HepG2 (cell line): Measurements from ENCODE around the gene HHIPL1. TPM values are rescaled to one million over a fixed set of nuclear protein-coding genes. Genes with fewer than 3 reads are reported as not detected.
A peak's percentile ranks its signal among the peaks of the same experiment; 100 is the strongest.

ENCODE experiments used
- ASH2L ChIP-seq: fragments of 300-600, 200-600 bp; sonication (generic); IDR thresholded peaks from 2 replicates; pipeline ENCODE4 v1.7.0; 2017; ENCODE audit warnings: low read depth, mild to moderate bottlenecking, moderate library complexity, mixed read lengths, low read length; ENCODE audit not compliant: insufficient read length
- ATF6 ChIP-seq: sonication (generic); formaldehyde crosslinking; conservative IDR thresholded peaks from 2 replicates; pipeline ENCODE4 v1.4.0; 2020; ENCODE audit warnings: missing genetic modification reagents
- DR1 ChIP-seq: sonication (generic); formaldehyde crosslinking; IDR thresholded peaks from 2 replicates; pipeline ENCODE4 v1.8.0; 2021; ENCODE audit warnings: mild to moderate bottlenecking, missing genetic modification reagents, inconsistent platforms
- FUBP1 ChIP-seq: sonication (generic); formaldehyde crosslinking; IDR thresholded peaks from 2 replicates; pipeline ENCODE4 v1.5.1; 2020; ENCODE audit warnings: missing genetic modification reagents, mild to moderate bottlenecking, borderline replicate concordance
- GABPA ChIP-seq, 2 experiments: IDR thresholded peaks; 2 replicates each; pipeline ENCODE4 v1.6.1; 2011 to 2016; ENCODE audit warnings: low read depth in 2 of 2, low read length in 1 of 2, missing biosample characterization in 1 of 2, missing genetic modification characterization in 1 of 2
- GLI4 ChIP-seq: sonication (generic); formaldehyde crosslinking; IDR thresholded peaks from 2 replicates; pipeline ENCODE4 v1.5.1; 2020; ENCODE audit warnings: missing genetic modification reagents, mild to moderate bottlenecking, moderate library complexity, borderline replicate concordance
- MEF2D ChIP-seq: sonication (generic); formaldehyde crosslinking; IDR thresholded peaks from 2 replicates; pipeline ENCODE4 v1.5.1; 2020; ENCODE audit warnings: mild to moderate bottlenecking, missing genetic modification reagents
- NCOA5 ChIP-seq: sonication (generic); formaldehyde crosslinking; IDR thresholded peaks from 2 replicates; pipeline ENCODE4 v1.4.0; 2020; ENCODE audit warnings: missing genetic modification reagents
- PAXIP1 ChIP-seq: sonication (generic); formaldehyde crosslinking; conservative IDR thresholded peaks from 2 replicates; pipeline ENCODE4 v1.4.0; 2020; ENCODE audit warnings: mild to moderate bottlenecking, missing genetic modification reagents, moderate library complexity
- PITX1 ChIP-seq: sonication (generic); formaldehyde crosslinking; IDR thresholded peaks from 2 replicates; pipeline ENCODE4 v1.5.1; 2020; ENCODE audit warnings: mild to moderate bottlenecking, missing genetic modification reagents
- PRMT3 ChIP-seq: sonication (generic); formaldehyde crosslinking; IDR thresholded peaks from 2 replicates; pipeline ENCODE4 v1.8.1; 2022; ENCODE audit warnings: low read depth, mild to moderate bottlenecking, moderate library complexity, missing genetic modification reagents, borderline replicate concordance
- SOX6 ChIP-seq, 2 experiments: fragments of 450-650 bp in 1 of 2; sonication (generic) in 1 of 2; formaldehyde crosslinking in 1 of 2; IDR thresholded peaks; 2 replicates each; pipeline versions ENCODE4 v1.4.0 to v1.6.1; 2017 to 2020; ENCODE audit warnings: antibody characterized with exemption in 1 of 2, mild to moderate bottlenecking in 1 of 2, missing genetic modification reagents in 1 of 2
- TCF7 ChIP-seq: sonication (generic); IDR thresholded peaks from 2 replicates; pipeline ENCODE4 v1.6.1; 2016; ENCODE audit warnings: antibody characterized with exemption, low read depth
- ZEB1 ChIP-seq: IDR thresholded peaks from 2 replicates; pipeline ENCODE4 v1.6.1; 2012; ENCODE audit warnings: mild to moderate bottlenecking, low read depth, inconsistent platforms; ENCODE audit not compliant: insufficient replicate concordance
- ZKSCAN8 ChIP-seq: IDR thresholded peaks from 2 replicates; pipeline ENCODE4 v1.6.1; 2016; ENCODE audit warnings: borderline replicate concordance, missing genetic modification reagents, missing compliant biosample characterization
- ZMYM2 ChIP-seq: sonication (generic); formaldehyde crosslinking; IDR thresholded peaks from 2 replicates; pipeline ENCODE4 v1.8.0; 2022; ENCODE audit warnings: mild to moderate bottlenecking, missing genetic modification reagents
- ZNF276 ChIP-seq: sonication (generic); formaldehyde crosslinking; IDR thresholded peaks from 2 replicates; pipeline ENCODE4 v1.4.0; 2020; ENCODE audit warnings: mild to moderate bottlenecking, low read depth, missing genetic modification reagents
- ZNF660 ChIP-seq: sonication (generic); formaldehyde crosslinking; IDR thresholded peaks from 2 replicates; pipeline ENCODE4 v1.5.1; 2020; ENCODE audit warnings: mild to moderate bottlenecking, low read depth, missing genetic modification reagents, borderline replicate concordance
- polyA plus RNA-seq, 8 experiments: library from polyadenylated mRNA; depleted of rRNA in 3 of 8; stranded (reverse) in 7 of 8; unstranded in 1 of 8; fragments of >200 nt; fragmentation: Illumina TruSeq in 4 of 8; extraction: Trizol in 4 of 8; gene quantifications; 2 replicates each; pipeline versions ENCODE4 v1.2.1 to v1.2.3, GENCODE V29; 2011 to 2016; ENCODE audit warnings: low read depth in 4 of 8, missing spikeins in 1 of 8, mixed read lengths in 1 of 8; ENCODE audit not compliant: insufficient read depth in 1 of 8
- total RNA-seq, 5 experiments: library from RNA; depleted of rRNA; stranded (reverse); fragments of >200 nt; fragmentation: Illumina TruSeq; extraction: Trizol; gene quantifications; 2 replicates each; pipeline ENCODE4 v1.2.3, GENCODE V29; 2016; ENCODE audit warnings: low read depth in 1 of 5

The HHIPL1 gene
- total and polyA plus RNA-seq, 2 of the 13 experiments (the other 11 are each of a cell fraction or from before 2014, with no cell fraction given): not detected

DNA sequence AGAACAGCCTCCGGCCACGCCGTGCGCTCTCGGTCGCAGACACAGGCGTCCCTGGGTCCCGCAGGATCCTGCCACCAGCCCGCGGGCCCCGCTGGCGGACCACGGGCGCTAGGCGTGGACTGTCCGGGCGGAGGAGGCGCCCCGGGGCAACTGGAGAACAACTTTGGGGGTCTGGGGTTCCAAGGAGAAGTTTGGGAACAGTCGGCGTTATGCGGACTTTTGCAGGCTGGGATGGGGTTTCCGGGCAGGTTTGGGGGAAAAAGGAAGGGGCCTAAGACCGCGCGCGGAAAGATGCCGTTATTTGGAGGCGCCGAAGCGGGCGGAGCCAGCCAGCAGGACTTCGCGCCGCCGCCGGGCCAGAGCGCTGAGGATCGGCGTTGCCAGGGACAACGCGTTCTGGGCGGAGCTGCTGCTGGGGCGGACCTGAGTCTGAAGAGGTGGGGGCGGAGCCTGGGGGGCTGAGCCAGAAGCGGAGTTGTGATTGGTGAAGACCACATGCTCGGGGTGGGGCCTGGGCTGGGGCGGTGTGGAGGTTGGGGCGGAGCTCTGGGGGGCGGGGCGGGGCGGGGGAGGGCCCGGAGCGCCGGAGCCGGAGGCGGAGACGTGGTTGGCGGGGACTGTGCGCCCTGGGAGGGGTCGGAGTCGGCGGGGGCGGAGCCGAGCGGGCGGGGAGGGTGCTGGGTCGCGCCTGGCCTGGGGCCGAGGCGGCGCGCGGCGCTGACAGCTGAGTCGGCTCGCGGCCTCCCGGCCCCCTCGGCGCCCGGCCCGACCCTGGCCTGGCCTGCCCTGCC lies 38.9 kb downstream of the HHIPL1 start, which contains the start of gene CYP46A1 (continued):
- no peak for TF ChIP-seq SOX6 (IDR thresholded peaks at IDR 0.05)
- TF ChIP-seq SOX6 (CRISPR knock-in tag; IDR thresholded peaks at IDR 0.05): peak; percentile 34; the same call in 1 of the 2 replicates
- no peak for TF ChIP-seq ZNF276 (CRISPR knock-in tag)
- TF ChIP-seq GABPA (IDR thresholded peaks at IDR 0.05; ENCODE audit: low read depth, low read length): no peak
- TF ChIP-seq GABPA (CRISPR knock-in tag; IDR thresholded peaks at IDR 0.05; ENCODE audit: low read depth): peak; percentile 72
- no peak for TF ChIP-seq ATF6 (CRISPR knock-in tag)
- TF ChIP-seq PAXIP1 (CRISPR knock-in tag): peak; percentile 43; the same call in 1 of the 2 replicates
- no peak for TF ChIP-seq ZMYM2 (CRISPR knock-in tag)
- peak; percentile 67; the same call in 1 of the 2 replicates for TF ChIP-seq DR1 (CRISPR knock-in tag)
- no peak for TF ChIP-seq PITX1 (CRISPR knock-in tag)
- 0 out of 2 replicates have a peak, but pooled peaks have one; percentile 50 for TF ChIP-seq MEF2D
- peak; percentile 68 for TF ChIP-seq ASH2L
- TF ChIP-seq TCF7: no peak
- TF ChIP-seq ZKSCAN8 (CRISPR knock-in tag): no peak
- TF ChIP-seq NCOA5: no peak
- TF ChIP-seq PRMT3 (CRISPR knock-in tag): no peak
- TF ChIP-seq FUBP1 (CRISPR knock-in tag): no peak
- TF ChIP-seq ZNF660: no peak
- TF ChIP-seq ZEB1: no peak
- no peak for TF ChIP-seq GLI4
